Measurements from ENCODE around the gene MS4A2.
"Not testable (repeated sequence)": the region's sequence is repeated elsewhere in the genome, so short reads cannot be mapped to it uniquely, and the experiment has no call there.

Gene MS4A2

GRCh38 chr11:60088364-60088763 lies at the start of gene MS4A2:
Gene MS4A2, plus strand, starts transcription at chr11:60088664. Its CDS starts 102 bp downstream, at chr11:60088766.
- DNase-seq (ENCODE audit: low spot score): no peak

- DNase-seq (ENCODE audit: low spot score): no peak
These were observed 48.4 kb upstream of the MS4A2 start, which contains the start of gene OOSP2 for GRCh38 chr11:60040109-60040508. Gene OOSP2, plus strand, starts transcription at chr11:60040409. Its CDS starts 51 bp downstream, at chr11:60040460.

- not testable (repeated sequence) for DNase-seq (ENCODE audit: low spot score)
These were observed 38.0 kb upstream of the MS4A2 start for GRCh38 chr11:60050422-60050821.

- not testable (repeated sequence) for DNase-seq (ENCODE audit: low spot score)
These were observed 37.6 kb upstream of the MS4A2 start for GRCh38 chr11:60050839-60051238.

- no peak for DNase-seq (ENCODE audit: low spot score)
These were observed 32.0 kb upstream of the MS4A2 start, which contains the start of gene MS4A3 for GRCh38 chr11:60056349-60056969. Gene MS4A3, plus strand, starts transcription at chr11:60056665. Its CDS starts 4,496 bp downstream, at chr11:60061161.

GRCh38 chr11:60059052-60059451 lies 29.4 kb upstream of the MS4A2 start:
- DNase-seq (ENCODE audit: low spot score): no peak

GRCh38 chr11:60059521-60060240 lies 28.8 kb upstream of the MS4A2 start:
- no peak for DNase-seq (ENCODE audit: low spot score)

- DNase-seq (ENCODE audit: low spot score): no peak
These were observed 24.4 kb upstream of the MS4A2 start for GRCh38 chr11:60064111-60064510.

GRCh38 chr11:60065801-60066200 lies 22.7 kb upstream of the MS4A2 start:
- DNase-seq (ENCODE audit: low spot score): no peak

- DNase-seq (ENCODE audit: low spot score): no peak
These were observed 19.0 kb upstream of the MS4A2 start for GRCh38 chr11:60069450-60069849.

- not testable (repeated sequence) for DNase-seq (ENCODE audit: low spot score)
These were observed 16.8 kb upstream of the MS4A2 start for GRCh38 chr11:60071644-60072043.

GRCh38 chr11:60077216-60077817 lies 11.1 kb upstream of the MS4A2 start:
- DNase-seq (ENCODE audit: low spot score): no peak

- no peak for DNase-seq (ENCODE audit: low spot score)
These were observed 10.5 kb upstream of the MS4A2 start for GRCh38 chr11:60077981-60078380.

GRCh38 chr11:60078745-60079144 lies 9.7 kb upstream of the MS4A2 start:
- no peak for DNase-seq (ENCODE audit: low spot score)

GRCh38 chr11:60080535-60080934 lies 7.9 kb upstream of the MS4A2 start:
- DNase-seq (ENCODE audit: low spot score): no peak

- no peak for DNase-seq (ENCODE audit: low spot score)
These were observed 3.7 kb upstream of the MS4A2 start for GRCh38 chr11:60084631-60085273.

GRCh38 chr11:60085909-60086308 lies 2.6 kb upstream of the MS4A2 start:
- DNase-seq (ENCODE audit: low spot score): no peak

GRCh38 chr11:60087239-60087638 lies 1.2 kb upstream of the MS4A2 start:
- no peak for DNase-seq (ENCODE audit: low spot score)

GRCh38 chr11:60095477-60096120 lies 7.1 kb downstream of the MS4A2 start:
- DNase-seq (ENCODE audit: low spot score): no peak

GRCh38 chr11:60097189-60097588 lies 8.7 kb downstream of the MS4A2 start:
- DNase-seq (ENCODE audit: low spot score): no peak

- DNase-seq (ENCODE audit: low spot score): peak; percentile 24
These were observed 10.0 kb downstream of the MS4A2 start for GRCh38 chr11:60098508-60098907.

- no peak for DNase-seq (ENCODE audit: low spot score)
These were observed 12.1 kb downstream of the MS4A2 start for GRCh38 chr11:60100516-60100915.
